Glomerular endothelial cell (primary cell): ENCODE data around the gene PDZD2. TPM values are rescaled to one million over a fixed set of nuclear protein-coding genes. Genes with fewer than 3 reads are reported as not detected.
"Not testable (repeated sequence)": the region's sequence is repeated elsewhere in the genome, so short reads cannot be mapped to it uniquely, and the experiment has no call there.

Experiments
- DNase-seq: peaks from one replicate; pipeline ENCODE4 v3.0.0-alpha.2; 2011; ENCODE audit warnings: low read depth, low spot score; ENCODE audit errors: extremely low read depth
- total RNA-seq: library from RNA; depleted of rRNA; stranded (reverse); fragments of >200 nt; gene quantifications from 2 replicates; pipeline ENCODE4 v1.2.3, GENCODE V29; 2015

PDZD2 gene
- total RNA-seq, 1 donor from 2014 or later, result 20.3 TPM

DNA sequence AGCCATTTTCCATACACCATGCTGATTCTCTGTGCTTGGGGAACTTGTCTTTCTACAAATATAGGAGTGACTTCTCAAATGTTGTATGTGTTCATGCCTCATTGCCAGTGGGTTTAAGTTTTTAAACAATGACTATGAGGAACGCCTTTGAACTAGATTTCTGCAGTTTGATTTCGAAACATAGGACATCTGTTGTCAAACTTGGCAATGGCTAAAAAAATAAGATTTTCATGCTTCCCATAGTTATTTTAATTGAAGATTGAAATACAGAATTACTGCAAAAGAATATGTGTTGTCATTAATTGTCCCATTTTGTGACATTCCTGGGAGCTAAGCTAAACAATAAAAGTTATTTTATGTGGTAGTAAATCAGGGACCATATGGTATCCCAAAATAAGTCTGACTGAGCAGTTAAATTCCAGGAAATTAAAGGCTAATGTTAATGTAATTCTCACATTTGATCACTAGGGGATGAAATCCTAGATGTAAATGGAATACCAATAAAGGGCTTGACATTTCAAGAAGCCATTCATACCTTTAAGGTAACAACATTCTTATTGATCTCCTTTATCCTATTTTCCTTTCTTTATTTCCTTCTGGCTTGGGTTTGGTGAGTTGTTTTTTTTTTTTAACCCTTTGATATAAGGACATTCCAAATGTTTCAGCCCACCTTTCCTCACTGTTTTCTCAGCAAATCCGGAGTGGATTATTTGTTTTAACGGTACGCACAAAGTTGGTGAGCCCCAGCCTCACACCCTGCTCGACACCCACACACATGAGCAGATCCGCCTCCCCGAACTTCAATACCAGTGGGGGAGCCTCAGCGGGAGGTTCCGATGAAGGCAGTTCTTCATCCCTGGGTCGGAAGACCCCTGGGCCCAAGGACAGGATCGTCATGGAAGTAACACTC is 418.5 kb downstream of the PDZD2 start:
- no peak for DNase-seq

DNA sequence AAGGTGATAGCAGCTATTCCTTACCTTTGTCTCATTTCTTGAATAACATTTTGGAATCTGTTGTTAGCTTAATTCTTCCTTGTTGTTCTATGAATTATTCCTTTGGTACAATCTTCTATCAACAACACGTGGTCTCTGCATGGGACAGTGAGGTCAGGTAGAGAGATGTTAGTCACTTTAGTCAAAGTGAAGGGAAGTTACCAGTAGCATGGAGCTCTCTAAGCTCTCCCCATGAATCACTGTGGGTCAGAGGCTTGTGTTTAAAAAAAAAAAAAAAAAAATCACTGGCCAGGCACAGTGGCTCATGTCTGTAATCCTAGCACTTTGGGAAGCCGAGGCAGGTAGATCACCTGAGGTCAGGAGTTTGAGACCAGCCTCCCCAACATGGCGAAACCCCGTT is 419.2 kb downstream of the PDZD2 start:
- no peak for DNase-seq

DNA sequence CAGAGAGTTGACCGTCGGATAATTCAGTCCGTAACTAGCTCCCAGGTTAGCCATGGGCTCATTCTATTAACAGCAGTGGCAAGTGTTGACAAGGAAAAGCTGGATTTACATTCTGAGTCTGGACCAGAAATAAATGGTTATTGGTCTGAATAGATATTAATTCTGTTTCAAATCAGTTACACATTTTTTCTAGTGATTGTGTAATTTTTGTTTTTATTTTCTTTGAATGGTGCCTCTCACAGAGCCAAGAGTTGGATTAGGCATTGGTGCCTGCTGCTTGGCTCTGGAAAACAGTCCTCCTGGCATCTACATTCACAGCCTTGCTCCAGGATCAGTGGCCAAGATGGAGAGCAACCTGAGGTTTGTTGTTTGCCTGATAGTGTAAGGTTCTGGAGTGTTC is 420.1 kb downstream of the PDZD2 start:
- no peak for DNase-seq

DNA sequence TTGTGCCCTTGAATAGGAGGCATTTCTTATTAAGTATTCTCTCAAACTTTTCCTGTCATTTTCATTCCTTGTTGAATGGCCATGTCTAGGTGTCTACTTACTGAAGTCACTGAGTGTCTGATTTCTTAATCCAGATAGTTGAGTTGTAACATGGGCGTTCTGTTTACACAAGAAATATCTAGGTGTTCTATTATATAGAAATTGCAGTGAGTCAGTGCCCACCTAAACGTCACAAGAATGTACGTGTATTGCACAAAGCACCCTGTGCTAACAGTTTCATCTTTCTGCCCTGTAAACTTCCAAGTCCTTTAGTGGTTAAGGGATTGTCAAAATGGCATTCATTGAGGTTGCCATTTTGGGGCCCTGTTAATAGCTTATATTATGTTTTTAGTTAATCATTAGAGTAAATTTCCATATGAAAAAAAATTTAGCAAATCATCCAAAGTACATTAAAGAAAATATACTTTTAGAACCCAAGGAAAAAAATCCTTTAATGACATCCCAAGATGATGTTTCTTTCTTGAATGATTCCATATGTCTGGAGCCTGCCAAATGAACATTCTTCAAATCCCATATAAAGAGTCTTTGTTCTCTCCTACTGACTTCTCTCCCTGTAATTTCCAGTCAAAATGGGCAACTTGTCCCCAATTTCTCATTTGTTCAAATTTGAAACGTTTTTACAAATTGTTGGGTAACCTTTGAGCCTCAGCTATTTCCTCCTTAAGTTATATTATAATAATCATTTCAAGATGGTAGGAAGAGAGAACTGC is 421.0 kb downstream of the PDZD2 start:
- DNase-seq, result no peak

DNA sequence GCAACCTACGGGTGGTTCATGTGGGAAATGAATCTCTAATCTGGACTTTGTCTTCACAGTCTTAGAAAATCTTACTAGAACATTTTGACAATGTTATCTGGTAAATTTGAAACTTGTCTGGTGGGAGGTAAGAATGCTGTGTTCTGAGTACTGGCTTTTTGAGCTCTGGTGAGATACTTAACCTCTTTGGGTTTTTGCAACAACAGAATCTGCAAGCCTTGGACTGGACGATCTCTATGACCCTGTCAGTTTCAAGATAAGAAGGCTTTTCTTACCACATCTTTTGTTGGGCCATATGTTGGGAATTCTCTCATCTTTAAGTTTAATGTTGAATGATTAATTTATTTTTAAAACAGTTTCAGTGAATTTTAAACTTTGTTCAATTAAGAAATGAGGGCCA is 422.3 kb downstream of the PDZD2 start:
- no peak for DNase-seq

DNA sequence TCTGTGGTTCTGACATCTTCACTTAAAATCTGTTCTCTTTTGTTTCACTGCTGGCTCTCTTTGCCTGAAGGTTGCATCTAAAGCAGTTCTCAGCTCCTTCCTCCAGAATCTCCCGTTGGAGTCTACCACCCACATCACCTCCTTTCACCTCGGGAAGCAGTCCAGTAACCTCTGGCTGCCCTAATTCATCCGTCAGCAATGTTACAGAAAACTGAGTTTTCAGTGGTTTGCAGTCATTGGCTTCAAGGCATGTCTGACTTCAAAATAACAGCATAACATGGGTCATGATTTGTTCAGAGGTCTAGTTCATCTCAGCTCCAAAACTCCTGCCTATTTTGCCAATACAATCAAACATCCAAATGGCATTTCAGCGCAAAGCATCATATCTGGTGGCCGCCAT is 427.5 kb downstream of the PDZD2 start:
- no peak for DNase-seq

DNA sequence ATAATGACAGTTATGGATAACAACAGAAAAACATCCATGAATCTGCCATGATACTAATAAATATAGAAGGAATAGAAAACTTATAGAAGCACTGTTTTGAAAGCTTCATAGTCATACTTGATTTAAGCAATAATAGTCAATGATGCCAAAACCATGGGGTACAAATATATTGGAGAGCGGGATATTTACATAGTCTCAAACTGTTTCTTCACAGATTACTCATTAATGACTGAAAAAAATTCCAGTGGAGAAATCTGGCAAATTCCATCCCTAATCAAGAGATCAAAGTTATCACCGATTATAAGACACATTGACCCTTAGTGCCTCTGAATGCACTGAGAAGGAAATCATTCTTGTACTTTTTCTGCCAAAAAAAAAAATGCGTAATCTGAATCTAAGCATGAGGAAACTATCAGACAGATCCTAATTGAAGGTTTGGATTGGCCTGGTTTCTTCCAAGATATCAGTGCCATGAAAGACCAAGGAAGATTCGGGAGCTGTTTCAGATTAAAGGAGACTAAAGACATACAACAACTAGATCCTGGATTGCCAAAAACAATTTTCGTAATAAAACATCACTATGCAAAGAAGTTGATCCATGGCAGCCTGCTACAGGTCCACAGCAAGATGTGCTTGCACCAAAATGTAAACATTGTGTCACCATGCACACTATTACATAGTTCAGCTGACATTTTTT is 429.0 kb downstream of the PDZD2 start:
- no peak for DNase-seq

DNA sequence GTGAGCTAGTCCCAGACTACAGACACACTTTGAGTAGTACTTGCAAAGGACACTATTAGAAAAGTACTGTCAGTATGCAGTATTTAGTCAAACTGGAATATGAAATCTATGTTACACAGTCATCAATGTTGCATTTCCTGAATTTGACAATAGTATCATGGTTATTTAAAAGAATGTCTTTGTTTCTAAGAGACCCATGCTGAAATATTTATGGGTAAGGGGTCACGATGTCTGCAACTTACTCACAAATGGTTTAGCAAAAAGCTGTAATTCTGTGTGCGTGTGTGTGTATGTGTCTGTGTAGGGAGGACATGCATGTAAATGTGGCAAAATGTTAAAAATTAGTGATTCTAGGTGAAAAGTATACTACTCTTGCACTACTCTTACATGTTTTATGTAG is 429.6 kb downstream of the PDZD2 start:
- DNase-seq, result no peak

DNA sequence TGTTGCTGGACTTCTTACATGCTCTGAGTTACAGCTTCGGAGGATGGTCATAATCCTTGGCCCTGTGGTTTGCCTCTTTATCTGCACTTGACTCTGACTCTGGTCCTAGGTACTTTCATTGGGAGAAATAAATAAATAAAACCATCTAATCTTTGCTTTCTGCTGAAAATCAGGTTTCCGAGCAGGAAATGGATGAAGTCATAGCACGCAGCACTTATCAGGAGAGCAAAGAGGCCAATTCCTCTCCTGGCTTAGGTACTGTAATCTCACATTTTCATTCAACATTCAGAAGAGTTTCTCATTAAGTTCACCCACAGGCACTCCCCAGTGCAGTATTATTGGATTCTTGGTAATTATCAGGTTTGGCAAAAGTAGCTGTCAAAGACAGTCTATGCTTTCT is 430.5 kb downstream of the PDZD2 start:
- DNase-seq, result no peak

DNA sequence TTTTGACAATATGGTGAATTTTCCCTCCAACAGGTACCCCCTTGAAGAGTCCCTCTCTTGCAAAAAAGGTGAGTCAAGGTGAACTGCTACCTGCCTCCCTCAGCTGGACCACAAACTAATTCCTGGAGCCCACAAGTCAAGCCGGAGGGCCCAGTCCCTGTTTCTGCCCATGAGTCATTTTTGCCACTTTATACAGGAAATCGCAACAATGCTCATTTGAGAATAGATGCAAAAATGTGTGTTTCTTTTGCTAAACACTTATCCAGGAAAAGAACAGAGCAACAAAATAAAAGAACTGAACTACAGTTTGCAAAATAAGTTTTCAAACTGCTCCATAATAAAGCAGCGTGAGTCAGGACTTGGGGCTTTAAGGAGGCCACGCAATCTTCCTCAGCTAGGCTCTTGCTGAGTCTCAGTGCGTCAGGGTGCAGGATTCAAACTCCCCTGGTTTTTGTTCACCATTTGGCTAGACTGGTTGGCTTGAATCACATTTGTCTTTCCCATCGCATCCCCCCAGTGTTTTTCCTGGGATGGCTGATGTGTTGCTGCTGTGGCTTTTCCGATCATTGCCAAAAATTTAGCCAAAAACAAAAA is 432.5 kb downstream of the PDZD2 start:
- DNase-seq, result no peak

DNA sequence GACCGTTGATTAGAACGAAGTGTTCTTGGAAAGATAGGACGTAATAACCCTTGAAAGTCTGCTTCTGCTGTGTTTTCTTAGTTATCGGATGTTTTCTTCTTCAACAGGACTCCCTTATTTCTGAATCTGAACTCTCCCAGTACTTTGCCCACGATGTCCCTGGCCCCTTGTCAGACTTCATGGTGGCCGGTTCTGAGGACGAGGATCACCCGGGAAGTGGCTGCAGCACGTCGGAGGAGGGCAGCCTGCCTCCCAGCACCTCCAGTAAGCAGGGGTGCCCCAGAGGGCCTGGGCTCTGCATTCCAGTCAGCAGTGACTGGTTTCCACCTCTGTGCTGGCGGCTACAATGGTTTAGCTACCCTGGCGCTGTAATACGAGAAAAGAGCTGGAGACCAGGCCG is 433.1 kb downstream of the PDZD2 start:
- DNase-seq, result no peak

DNA sequence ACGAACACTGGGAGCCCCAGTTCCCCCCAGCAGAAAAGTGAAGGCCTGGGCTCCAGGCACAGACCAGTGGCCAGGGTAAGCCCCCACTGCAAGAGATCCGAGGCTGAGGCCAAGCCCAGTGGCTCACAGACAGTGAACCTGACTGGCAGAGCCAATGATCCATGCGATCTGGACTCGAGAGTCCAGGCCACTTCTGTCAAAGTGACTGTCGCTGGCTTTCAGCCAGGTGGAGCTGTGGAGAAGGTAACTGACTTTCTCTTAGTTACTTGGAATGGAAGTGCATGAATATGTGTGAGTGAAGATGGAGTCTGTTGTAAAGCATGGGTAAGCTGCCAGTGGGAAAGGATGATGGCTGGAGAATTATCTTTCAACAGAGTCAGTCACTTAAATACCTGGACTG is 435.5 kb downstream of the PDZD2 start:
- no peak for DNase-seq

DNA sequence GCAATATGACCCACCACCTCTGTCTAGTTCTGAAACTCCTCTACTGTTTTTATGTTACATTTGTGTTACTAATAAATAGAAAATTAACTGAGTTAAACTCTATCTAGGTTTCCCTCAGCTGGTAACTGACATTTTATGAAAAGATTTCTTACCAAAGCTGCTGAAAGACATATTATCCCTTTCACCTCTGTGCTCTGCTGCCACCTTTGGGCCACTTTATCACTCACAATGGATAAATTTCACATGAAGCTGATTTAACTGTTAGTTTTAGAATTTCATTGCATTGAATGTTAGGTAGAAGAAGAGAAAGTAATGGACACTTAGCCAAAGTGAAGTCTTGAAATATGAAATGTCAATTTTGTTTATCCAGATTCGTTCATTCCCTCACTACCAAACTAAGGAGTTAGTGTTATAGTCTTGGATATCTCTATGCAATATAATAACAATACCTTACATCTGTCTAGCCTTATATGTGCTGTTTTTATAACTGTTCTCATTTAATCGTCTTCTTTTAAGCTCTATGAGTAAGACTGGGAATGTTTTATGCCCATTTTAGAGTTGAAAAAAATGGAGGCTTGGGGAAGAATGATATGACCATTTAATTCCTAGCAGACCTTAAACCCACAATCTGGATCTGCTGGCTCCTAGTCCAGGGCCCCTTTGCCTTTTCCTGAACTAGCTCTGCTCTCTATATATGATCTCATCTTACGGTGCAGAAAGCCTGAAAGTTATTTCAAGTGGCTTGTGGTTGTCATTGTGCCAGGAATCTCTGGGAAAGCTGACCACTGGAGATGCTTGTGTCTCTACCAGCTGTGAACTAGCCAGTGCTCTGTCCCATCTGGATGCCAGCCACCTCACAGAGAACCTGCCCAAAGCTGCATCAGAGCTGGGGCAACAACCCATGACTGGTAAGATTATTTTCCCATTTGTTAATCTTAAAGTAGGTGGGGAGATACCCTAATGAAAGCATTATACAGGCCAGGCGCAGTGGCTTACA is 438.1 kb downstream of the PDZD2 start:
- no peak for DNase-seq

DNA sequence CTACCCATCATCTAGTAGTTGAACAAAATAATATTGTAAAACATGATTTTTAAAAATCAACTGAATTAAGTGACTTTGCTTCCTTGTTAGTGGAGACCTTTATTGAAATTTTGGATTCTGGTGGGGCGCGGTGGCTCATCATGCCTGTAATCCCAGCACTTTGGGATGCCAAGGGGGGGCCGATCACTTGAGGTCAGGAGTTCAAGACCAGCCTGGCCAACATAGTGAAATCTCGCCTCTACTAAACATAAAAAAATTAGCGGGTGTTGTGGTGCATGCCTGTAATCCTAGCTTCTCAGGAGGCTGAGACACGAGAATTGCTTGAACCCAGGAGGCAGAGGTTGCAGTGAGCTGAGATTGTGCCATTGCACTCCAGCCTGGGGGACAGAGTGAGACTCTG is 439.9 kb downstream of the PDZD2 start:
- not testable (repeated sequence) for DNase-seq

DNA sequence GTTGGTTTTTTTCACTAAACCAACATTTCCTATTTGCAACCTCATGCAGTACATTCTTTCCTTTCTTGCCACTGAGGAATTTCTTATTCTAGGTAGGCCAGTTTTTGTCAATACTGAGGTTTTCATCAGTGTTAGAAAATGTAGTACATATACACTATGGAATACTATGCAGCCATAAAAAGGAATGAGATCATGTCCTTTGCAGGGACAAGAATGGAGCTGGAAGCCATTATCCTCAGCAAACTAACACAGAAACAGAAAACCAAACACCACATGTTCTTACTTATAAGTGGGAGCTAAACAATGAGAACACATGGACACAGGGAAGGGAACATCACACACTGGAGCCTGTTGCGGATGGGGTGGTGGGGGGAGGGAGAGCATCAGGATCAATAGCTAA is 441.6 kb downstream of the PDZD2 start:
- DNase-seq, result not testable (repeated sequence)

DNA sequence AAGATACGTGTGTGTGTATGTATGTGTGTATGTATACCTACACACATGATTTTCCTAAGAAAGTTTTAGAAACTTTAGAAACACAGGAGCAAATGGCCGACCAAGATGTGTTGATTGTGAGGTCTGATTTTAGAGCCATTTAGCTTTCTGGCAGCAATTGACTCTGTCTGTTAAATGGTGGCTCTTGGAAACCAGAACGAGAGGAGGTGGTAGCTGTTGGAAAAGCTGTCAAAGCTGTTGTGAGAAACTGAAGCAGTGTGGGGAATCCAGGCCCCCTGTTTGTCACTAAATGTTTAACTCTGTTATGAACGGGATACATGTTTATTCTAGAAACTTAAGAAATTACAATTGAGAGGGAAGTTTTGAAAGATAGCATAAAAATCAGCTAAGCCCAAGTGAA is 443.8 kb downstream of the PDZD2 start:
- no peak for DNase-seq

DNA sequence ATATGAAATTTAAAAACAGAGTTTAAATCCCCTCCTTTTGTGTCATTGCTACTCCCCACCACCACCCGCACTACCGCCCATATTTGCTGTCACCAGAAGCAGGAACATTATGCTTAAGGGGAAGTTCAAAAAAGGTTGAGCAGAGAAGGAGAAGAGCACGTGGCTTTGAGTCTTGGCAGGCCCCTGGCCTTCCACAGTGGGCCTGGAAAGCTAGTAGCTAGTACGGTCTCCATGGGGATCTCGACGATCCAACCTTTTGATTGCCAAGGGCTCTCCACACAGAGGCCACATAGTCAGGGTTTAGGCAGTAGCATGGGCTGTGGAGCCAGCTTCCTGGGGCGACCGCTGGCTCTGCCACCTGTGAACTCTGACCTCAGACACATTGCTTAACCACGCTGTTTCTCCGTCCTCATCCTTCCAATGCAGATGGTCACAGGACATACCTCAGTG is 445.1 kb downstream of the PDZD2 start:
- DNase-seq, result no peak

DNA sequence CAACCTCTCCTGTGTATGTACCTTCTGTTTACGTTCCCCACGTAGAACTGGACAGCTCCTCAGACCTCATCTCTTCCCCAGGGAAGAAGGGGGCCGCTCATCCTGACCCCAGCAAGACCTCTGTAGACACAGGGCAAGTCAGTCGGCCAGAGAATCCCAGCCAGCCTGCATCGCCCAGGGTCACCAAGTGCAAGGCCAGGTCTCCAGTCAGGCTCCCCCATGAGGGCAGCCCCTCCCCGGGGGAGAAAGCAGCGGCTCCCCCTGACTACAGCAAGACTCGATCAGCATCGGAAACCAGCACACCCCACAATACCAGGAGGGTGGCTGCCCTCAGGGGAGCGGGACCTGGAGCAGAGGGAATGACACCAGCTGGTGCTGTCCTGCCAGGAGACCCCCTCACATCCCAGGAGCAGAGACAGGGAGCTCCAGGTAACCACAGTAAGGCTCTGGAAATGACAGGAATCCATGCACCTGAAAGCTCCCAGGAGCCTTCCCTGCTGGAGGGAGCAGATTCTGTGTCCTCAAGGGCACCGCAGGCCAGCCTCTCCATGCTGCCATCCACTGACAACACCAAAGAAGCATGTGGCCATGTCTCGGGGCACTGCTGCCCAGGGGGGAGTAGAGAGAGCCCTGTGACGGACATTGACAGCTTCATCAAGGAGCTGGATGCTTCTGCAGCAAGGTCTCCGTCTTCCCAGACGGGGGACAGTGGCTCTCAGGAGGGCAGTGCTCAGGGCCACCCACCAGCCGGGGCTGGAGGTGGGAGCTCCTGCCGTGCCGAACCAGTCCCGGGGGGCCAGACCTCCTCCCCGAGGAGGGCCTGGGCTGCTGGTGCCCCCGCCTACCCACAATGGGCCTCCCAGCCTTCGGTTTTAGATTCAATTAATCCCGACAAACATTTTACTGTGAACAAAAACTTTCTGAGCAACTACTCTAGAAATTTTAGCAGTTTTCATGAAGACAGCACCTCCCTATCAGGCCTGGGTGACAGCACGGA is 448.5 kb downstream of the PDZD2 start:
- DNase-seq, result no peak

DNA sequence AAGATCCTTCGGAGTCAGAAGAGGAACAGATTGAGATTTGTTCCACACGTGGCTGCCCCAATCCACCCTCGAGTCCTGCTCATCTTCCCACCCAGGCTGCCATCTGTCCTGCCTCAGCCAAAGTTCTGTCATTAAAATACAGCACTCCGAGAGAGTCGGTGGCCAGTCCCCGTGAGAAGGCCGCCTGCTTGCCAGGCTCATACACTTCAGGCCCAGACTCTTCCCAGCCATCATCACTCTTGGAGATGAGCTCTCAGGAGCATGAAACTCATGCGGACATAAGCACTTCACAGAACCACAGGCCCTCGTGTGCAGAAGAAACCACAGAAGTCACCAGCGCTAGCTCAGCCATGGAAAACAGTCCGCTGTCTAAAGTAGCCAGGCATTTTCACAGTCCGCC is 449.3 kb downstream of the PDZD2 start:
- DNase-seq, result no peak
